GM12872 (cell line): ENCODE measurements around the gene ASZ1.

Experiments
- CTCF ChIP-seq: IDR thresholded peaks from 3 replicates; pipeline ENCODE4 v1.5.1; 2011; ENCODE audit warnings: low read depth, mild to moderate bottlenecking, low read length, moderate library complexity; ENCODE audit not compliant: insufficient read depth

ASZ1 gene

GRCh38 chr7:117350027-117350426 is 77.3 kb downstream of the ASZ1 start:
- no peak for TF ChIP-seq CTCF

GRCh38 chr7:117349570-117349969 is 77.7 kb downstream of the ASZ1 start:
- TF ChIP-seq CTCF = no peak

GRCh38 chr7:117347962-117348672 is 79.2 kb downstream of the ASZ1 start:
- no peak for TF ChIP-seq CTCF

GRCh38 chr7:117347480-117347879 is 79.8 kb downstream of the ASZ1 start:
- no peak for TF ChIP-seq CTCF

- TF ChIP-seq CTCF = no peak
These were observed 81.1 kb downstream of the ASZ1 start for GRCh38 chr7:117346161-117346560.

- no peak for TF ChIP-seq CTCF
These were observed 89.3 kb downstream of the ASZ1 start for GRCh38 chr7:117338020-117338419.

- TF ChIP-seq CTCF = no peak
These were observed 94.1 kb downstream of the ASZ1 start for GRCh38 chr7:117333168-117333567.
